Pancreas (tissue), 10 donors: ENCODE measurements around the gene MYO7A. TPM values are rescaled to one million over a fixed set of nuclear protein-coding genes. Genes with fewer than 3 reads are reported as not detected.

Source experiments
- ATAC-seq, 4 donors: fragments of 200-7000 bp; cut with Tn5 transposase; one replicate each; pipeline versions ENCODE4 v1.8.0 to v1.9.1; 2020; ENCODE audit warnings: mild to moderate bottlenecking in 4 of 4, moderate library complexity in 4 of 4
- DNase-seq, 6 donors: peaks; one replicate each; pipeline ENCODE4 v3.0.0-alpha.2; 2020
- FAIRE-seq: peaks from 2 replicates; lab custom pipeline; 2012; peaks lifted over from hg19 to GRCh38; lab: Jason Lieb, UNC
- H3K27ac ChIP-seq, 4 donors: fragments of 200-600 bp; sonication (generic); 1 replicate in 3 of 4; 2 replicates in 1 of 4; pipeline versions ENCODE4 v1.5.0 to v1.8.0; 2020
- H3K27me3 ChIP-seq, 4 donors: fragments of 200-600 bp; one replicate each; pipeline ENCODE4 v1.8.0; 2021
- H3K36me3 ChIP-seq, 3 donors: fragments of 200-600 bp; sonication (generic) in 1 of 3; one replicate each; pipeline versions ENCODE4 v1.5.0 to v1.8.0; 2020 to 2021
- H3K4me1 ChIP-seq, 3 donors: fragments of 200-600 bp; one replicate each; pipeline ENCODE4 v1.8.0; 2021
- H3K4me3 ChIP-seq, 4 donors: fragments of 200-600 bp; sonication (generic) in 2 of 4; one replicate each; pipeline versions ENCODE4 v1.5.0 to v1.8.0; 2020 to 2021
- H3K9me3 ChIP-seq, 4 donors: fragments of 200-600 bp; one replicate each; pipeline ENCODE4 v1.8.0; 2021
- CTCF ChIP-seq, 4 donors: fragments of 200-600 bp; sonication (generic) in 3 of 4; IDR thresholded peaks; one replicate each; pipeline versions ENCODE4 v1.5.0 to v1.8.0; 2021; ENCODE audit warnings: antibody characterized with exemption in 4 of 4
- WGBS, 2 donors: extraction: QIAGEN DNeasy Blood & Tissue Kit; methylation state at CpG; one replicate each; pipeline ENCODE4 v1.1.7; 2013; 5-methylcytosine and 5-hydroxymethylcytosine counted together
- intact Hi-C, 3 donors: fragments of 100-400 bp; cut with DNase I; formaldehyde crosslinking; loops; one replicate each; pipeline versions ENCODE4 v1.11.1 to v1.14.2; 2022
- polyA plus RNA-seq, 2 donors: library from polyadenylated mRNA; stranded (reverse); fragments of 200-250 nt; gene quantifications; one replicate each; pipeline ENCODE4 v1.2.3, GENCODE V29; 2013
- total RNA-seq, 6 donors: library from RNA; stranded (reverse); fragmentation: NEBNext Ultra II Directional in 4 of 6; extraction: Animal tissue kit (Norgen Biotek cat#: 25700) in 4 of 6; gene quantifications; one replicate each; pipeline versions ENCODE4 v1.2.1 to v1.2.4, GENCODE V29; 2021 to 2023
- donor health status: healthy with polysubstance abuse.
- donor health status: DM: no; HTN: no; CAD: no; lungs with moderate emphysema.
- donor health status: DM: no; HTN: no; CAD: no.
- donor health status: control.
- donor health status: control.
- donor health status: Bipolar disorder and iron deficiency.
- donor health status: DM: yes; HTN: yes; CAD: no.
- donor health status: DM: no; HTN: no; CAD: no.
- donor health status: DM: no; HTN: no; CAD: no.
- donor health status: DM: yes; HTN: yes; CAD: no.

The MYO7A gene
- total and polyA plus RNA-seq, 8 donors: 3.8 to 13.3 (median 7.1) TPM

GRCh38 chr11:77089004-77089545, 39.0 kb upstream of the MYO7A start:
- intact Hi-C loops: loop anchor here in 1 of 3 donors (5.0 kb wide), 1 partner anchor 37 kb away; no protein-coding TSS in a partner anchor
- H3K4me1 ChIP-seq: peaks cover 0 to 37% (median 28%) of the 10 kb centered on the region in 3 donors
- no peaks in the 10 kb centered on the region for H3K9me3 ChIP-seq
- WGBS, 2 donors: 71 to 76% methylated on average over 3 of the region's 3 CpGs
- H3K36me3 ChIP-seq: no peaks in the 10 kb centered on the region
- TF ChIP-seq CTCF (IDR thresholded peaks at IDR 0.05): no peak
- no peak overlapping the region for H3K4me3 ChIP-seq
- ATAC-seq (no peak), DNase-seq (peak in 3 of 6 donors; percentile 15 to 28 (median 25)), FAIRE-seq (no peak)
- no peak overlapping the region for H3K27ac ChIP-seq
- H3K27me3 ChIP-seq: no peaks in the 10 kb centered on the region

- intact Hi-C loops: loop anchor here in 1 of 3 donors (5.0 kb wide), 1 partner anchor 38 kb away; no protein-coding TSS in a partner anchor
- ATAC-seq (no peak), DNase-seq (no peak)
These were observed 38.0 kb upstream of the MYO7A start for GRCh38 chr11:77090046-77090372.

GRCh38 chr11:77090373-77091111, 37.5 kb upstream of the MYO7A start:
- intact Hi-C loops: loop anchor here in 1 of 3 donors (5.0 kb wide), 1 partner anchor 38 kb away; no protein-coding TSS in a partner anchor
- H3K27ac ChIP-seq: no peak overlapping the region
- no peak for ATAC-seq
- H3K4me1 ChIP-seq: peaks cover 0 to 33% (median 28%) of the 10 kb centered on the region in 3 donors
- no peak overlapping the region for H3K4me3 ChIP-seq
- peak in 3 of 6 donors; percentile 28 to 52 (median 51) for DNase-seq
- no peaks in the 10 kb centered on the region for H3K9me3 ChIP-seq
- no peaks in the 10 kb centered on the region for H3K36me3 ChIP-seq
- 63 to 70% methylated on average over 13 of the region's 13 CpGs for WGBS, 2 donors
- no peak for FAIRE-seq
- no peak for TF ChIP-seq CTCF (IDR thresholded peaks at IDR 0.05)
- H3K27me3 ChIP-seq: no peaks in the 10 kb centered on the region

More at GRCh38 chr11:77090046-77090372, 38.0 kb upstream of the MYO7A start:
- H3K27ac ChIP-seq: no peak overlapping the region
- no peaks in the 10 kb centered on the region for H3K27me3 ChIP-seq
- no peaks in the 10 kb centered on the region for H3K36me3 ChIP-seq
- TF ChIP-seq CTCF (IDR thresholded peaks at IDR 0.05): no peak
- peaks cover 0 to 33% (median 28%) of the 10 kb centered on the region in 3 donors for H3K4me1 ChIP-seq
- 85 to 89% methylated on average over 4 of the region's 4 CpGs for WGBS, 2 donors
- FAIRE-seq: no peak
- no peak overlapping the region for H3K4me3 ChIP-seq
- H3K9me3 ChIP-seq: no peaks in the 10 kb centered on the region

GRCh38 chr11:77091146-77091940, 36.7 kb upstream of the MYO7A start:
- Histone ChIP-seq H3K9me3 (no peaks in the 10 kb centered on the region), H3K27me3 (no peaks in the 10 kb centered on the region), H3K27ac (no peak overlapping the region), H3K36me3 (no peaks in the 10 kb centered on the region), H3K4me3 (no peak overlapping the region), H3K4me1 (peaks cover 0 to 30% (median 24%) of the 10 kb centered on the region in 3 donors)
- ATAC-seq: peak; percentile 61 to 86 (median 83)
- FAIRE-seq: no peak
- intact Hi-C loops: loop anchor here in 1 of 3 donors (5.0 kb wide), 1 partner anchor 39 kb away; no protein-coding TSS in a partner anchor
- TF ChIP-seq CTCF (IDR thresholded peaks at IDR 0.05): peak; percentile 85 to 94 (median 91)
- DNase-seq: peak; percentile 73 to 93 (median 86)
- 25 to 27% methylated on average over 9 of the region's 9 CpGs for WGBS, 2 donors
